SIG-M5 treated with dmso at 0.1 percent for 504 hours (cell line): ENCODE measurements around the gene LCNL1.

Experiments used
- DNase-seq: peaks from one replicate; lab custom pipeline; 2025; ENCODE audit not compliant: unreplicated experiment; lab: John Stamatoyannopoulos, UW

LCNL1 gene

GRCh38 chr9:136958473-136958872 is 24.3 kb upstream of the LCNL1 start:
- DNase-seq: no peak

- DNase-seq: no peak
These were observed 23.6 kb upstream of the LCNL1 start for GRCh38 chr9:136958898-136959850.

GRCh38 chr9:136960212-136960937 is 22.4 kb upstream of the LCNL1 start:
- no peak for DNase-seq

GRCh38 chr9:136960938-136961275 is 21.9 kb upstream of the LCNL1 start:
- DNase-seq: no peak

- no peak for DNase-seq
These were observed 21.3 kb upstream of the LCNL1 start for GRCh38 chr9:136961279-136962065.

- DNase-seq: no peak
These were observed 20.6 kb upstream of the LCNL1 start for GRCh38 chr9:136962163-136962562.

GRCh38 chr9:136962701-136963248 is 20.0 kb upstream of the LCNL1 start:
- no peak for DNase-seq

GRCh38 chr9:136963341-136963740 is 19.5 kb upstream of the LCNL1 start:
- DNase-seq: no peak

GRCh38 chr9:136963751-136964150 is 19.0 kb upstream of the LCNL1 start:
- no peak for DNase-seq

GRCh38 chr9:136964171-136964689 is 18.6 kb upstream of the LCNL1 start:
- DNase-seq: no peak

- no peak for DNase-seq
These were observed 17.9 kb upstream of the LCNL1 start for GRCh38 chr9:136964833-136965422.

GRCh38 chr9:136965771-136966484 is 16.9 kb upstream of the LCNL1 start:
- DNase-seq: no peak

- DNase-seq: no peak
These were observed 14.3 kb upstream of the LCNL1 start for GRCh38 chr9:136968333-136969127.

- no peak for DNase-seq
These were observed 13.6 kb upstream of the LCNL1 start for GRCh38 chr9:136969150-136969549.

- no peak for DNase-seq
These were observed 13.0 kb upstream of the LCNL1 start for GRCh38 chr9:136969774-136970173.

- DNase-seq: no peak
These were observed 12.4 kb upstream of the LCNL1 start for GRCh38 chr9:136970361-136970760.

- DNase-seq: no peak
These were observed 11.0 kb upstream of the LCNL1 start for GRCh38 chr9:136971746-136972145.

- DNase-seq: no peak
These were observed 10.5 kb upstream of the LCNL1 start for GRCh38 chr9:136972335-136972734.

- DNase-seq: no peak
These were observed 10.1 kb upstream of the LCNL1 start for GRCh38 chr9:136972743-136973142.
